ENCODE data around the gene TSSK6. TPM values are rescaled to one million over a fixed set of nuclear protein-coding genes. Genes with fewer than 3 reads are reported as not detected.

The TSSK6 gene
- polyA plus RNA-seq, 1 experiment, result 1.7 TPM

DNA sequence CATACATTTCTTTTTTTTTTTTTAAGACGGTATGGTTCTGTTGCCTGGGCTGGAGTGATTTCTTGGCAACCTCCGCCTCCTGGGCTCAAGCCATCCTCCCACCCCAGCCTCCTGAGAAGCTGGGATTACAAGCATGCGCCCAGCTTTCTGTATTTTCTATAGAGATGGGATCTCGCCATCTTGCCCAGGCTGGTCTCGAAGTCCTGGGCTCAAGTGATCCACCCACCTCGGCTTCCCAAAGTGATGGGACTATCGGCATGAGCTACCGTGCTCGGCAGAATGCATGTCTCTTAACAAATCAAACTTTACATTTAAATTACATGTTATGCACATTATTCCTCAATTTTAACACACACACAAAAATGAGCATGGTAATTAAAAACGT lies 1.9 kb upstream of the TSSK6 start:
- peaks cover 10% of the 10 kb centered on the region; the same call in 1 of the 2 replicates for H3K36me3 ChIP-seq (ENCODE audit: control insufficient read depth, insufficient read depth, low read length)
- H3K4me3 ChIP-seq (ENCODE audit: low read depth, low read length), result no peak overlapping the region; the same call in 1 of the 2 replicates
- TF ChIP-seq, protein P1, sequence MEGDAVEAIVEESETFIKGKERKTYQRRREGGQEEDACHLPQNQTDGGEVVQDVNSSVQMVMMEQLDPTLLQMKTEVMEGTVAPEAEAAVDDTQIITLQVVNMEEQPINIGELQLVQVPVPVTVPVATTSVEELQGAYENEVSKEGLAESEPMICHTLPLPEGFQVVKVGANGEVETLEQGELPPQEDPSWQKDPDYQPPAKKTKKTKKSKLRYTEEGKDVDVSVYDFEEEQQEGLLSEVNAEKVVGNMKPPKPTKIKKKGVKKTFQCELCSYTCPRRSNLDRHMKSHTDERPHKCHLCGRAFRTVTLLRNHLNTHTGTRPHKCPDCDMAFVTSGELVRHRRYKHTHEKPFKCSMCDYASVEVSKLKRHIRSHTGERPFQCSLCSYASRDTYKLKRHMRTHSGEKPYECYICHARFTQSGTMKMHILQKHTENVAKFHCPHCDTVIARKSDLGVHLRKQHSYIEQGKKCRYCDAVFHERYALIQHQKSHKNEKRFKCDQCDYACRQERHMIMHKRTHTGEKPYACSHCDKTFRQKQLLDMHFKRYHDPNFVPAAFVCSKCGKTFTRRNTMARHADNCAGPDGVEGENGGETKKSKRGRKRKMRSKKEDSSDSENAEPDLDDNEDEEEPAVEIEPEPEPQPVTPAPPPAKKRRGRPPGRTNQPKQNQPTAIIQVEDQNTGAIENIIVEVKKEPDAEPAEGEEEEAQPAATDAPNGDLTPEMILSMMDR (IDR thresholded peaks at IDR 0.05; ENCODE audit: insufficient read depth, low read depth, low read length), result no peak
- no peak for DNase-seq (ENCODE audit: low read depth)
- POLR2A ChIA-PET, result no interaction called here
- H3K27me3 ChIP-seq (ENCODE audit: control insufficient read depth, insufficient read depth, low read length), result no peaks in the 10 kb centered on the region
- CTCF ChIA-PET, result interaction anchor here (1.0 to 1.4 kb wide), 2 partner anchors 15 to 28 kb away, joined by 3 to 4 read pairs; no protein-coding TSS in a partner anchor

DNA sequence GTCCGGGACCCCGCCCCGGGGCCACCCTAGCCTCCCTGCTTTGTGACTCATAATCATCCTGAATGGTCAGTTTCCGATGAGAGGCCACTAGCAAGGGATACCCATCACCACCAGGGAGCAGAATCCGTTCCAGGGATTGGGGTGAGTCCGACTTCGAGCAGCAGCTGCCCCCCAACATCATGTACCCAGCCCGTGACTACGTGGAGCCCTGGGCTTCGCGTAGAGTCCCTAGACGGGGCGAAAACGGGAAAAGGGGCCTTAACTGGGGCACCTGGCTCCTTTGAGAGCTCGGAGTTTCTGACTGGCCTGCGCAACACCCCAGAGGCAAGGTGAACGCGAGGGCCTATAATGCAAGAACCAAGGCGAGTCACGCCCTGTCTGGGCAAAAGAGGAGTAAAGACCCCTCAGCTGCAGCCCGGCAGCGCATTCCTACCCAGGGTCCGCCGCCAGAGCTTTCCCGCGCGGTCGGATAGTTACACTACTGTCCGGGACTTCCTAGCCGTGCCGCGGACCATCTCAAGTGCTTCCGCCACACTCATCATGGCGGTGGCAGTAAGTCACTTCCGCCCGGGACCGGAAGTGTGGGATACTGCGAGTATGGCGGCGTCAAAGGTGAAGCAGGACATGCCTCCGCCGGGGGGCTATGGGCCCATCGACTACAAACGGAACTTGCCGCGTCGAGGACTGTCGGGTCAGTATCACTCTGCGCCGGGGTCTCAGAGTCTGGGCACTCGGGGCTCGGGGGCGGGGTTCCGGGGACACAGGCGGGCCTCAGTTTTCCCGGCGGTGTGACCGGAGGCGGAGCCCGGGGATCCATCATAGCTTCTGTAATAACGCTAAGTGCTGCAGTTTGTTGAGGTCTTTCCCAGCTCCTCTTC lies 533 bp upstream of the TSSK6 start, which contains the start of gene NDUFA13:
TSS of gene NDUFA13 (plus strand) at position 584 of the 878 bp plus-strand sequence. CDS start at position 598, 14 bp downstream.
- Histone ChIP-seq H3K36me3 (ENCODE audit: control insufficient read depth, insufficient read depth, low read length) (peaks cover 10% of the 10 kb centered on the region; the same call in 1 of the 2 replicates), H3K4me3 (ENCODE audit: low read depth, low read length) (peak within 1 kb of the TSS; percentile 58), H3K27me3 (ENCODE audit: control insufficient read depth, insufficient read depth, low read length) (no peaks in the 10 kb centered on the region)
- ChIA-PET POLR2A (no interaction called here), CTCF (interaction anchor here (0.6 to 1.7 kb wide), 6 partner anchors 16 to 128 kb away, joined by 3 to 8 read pairs (median 3); partner anchors contain the start of gene GMIP)
- TF ChIP-seq, protein P1 (IDR thresholded peaks at IDR 0.05; ENCODE audit: insufficient read depth, low read depth, low read length), result 0 out of 2 replicates have a peak, but pooled peaks have one; percentile 23
- DNase-seq (ENCODE audit: low read depth), result peak; percentile 47

GRCh38 chr19:19514215-19514657 lies 1.1 kb downstream of the TSSK6 start:
- TF ChIP-seq, protein P1 (IDR thresholded peaks at IDR 0.05; ENCODE audit: insufficient read depth, low read depth, low read length), result no peak
- ChIA-PET POLR2A (no interaction called here), CTCF (interaction anchor here (1.3 kb wide), 1 partner anchor 154 kb away, joined by 4 read pairs; no protein-coding TSS in a partner anchor)
- no peak overlapping the region for H3K4me3 ChIP-seq (ENCODE audit: low read depth, low read length)
- H3K36me3 ChIP-seq (ENCODE audit: control insufficient read depth, insufficient read depth, low read length), result peaks cover 2% of the 10 kb centered on the region; the same call in 1 of the 2 replicates
- DNase-seq (ENCODE audit: low read depth), result no peak
- H3K27me3 ChIP-seq (ENCODE audit: control insufficient read depth, insufficient read depth, low read length), result no peaks in the 10 kb centered on the region

DNA sequence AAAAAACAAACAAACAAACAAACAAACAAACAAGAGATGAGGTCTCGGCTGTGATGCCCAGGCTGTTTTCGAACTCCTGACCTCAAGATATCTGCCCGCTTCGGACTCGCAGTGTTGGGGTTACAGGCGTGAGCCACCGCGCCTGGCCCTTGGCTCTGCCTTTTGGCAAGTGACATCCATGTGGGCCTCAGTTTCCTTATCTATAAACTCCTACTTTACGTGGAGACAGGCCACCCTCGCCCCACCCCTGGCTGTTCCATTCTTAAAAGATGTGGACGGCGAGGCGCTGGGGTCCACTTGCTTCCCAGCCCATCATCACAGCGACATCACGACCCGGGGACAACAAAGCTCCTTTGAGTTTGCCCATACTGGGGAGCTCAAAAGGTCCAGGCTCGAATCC lies 1.7 kb downstream of the TSSK6 start:
- ChIA-PET CTCF (interaction anchor here (1.3 kb wide), 1 partner anchor 153 kb away, joined by 4 read pairs; no protein-coding TSS in a partner anchor), POLR2A (no interaction called here)
- no peaks in the 10 kb centered on the region for H3K27me3 ChIP-seq (ENCODE audit: control insufficient read depth, insufficient read depth, low read length)
- TF ChIP-seq, protein P1 (IDR thresholded peaks at IDR 0.05; ENCODE audit: insufficient read depth, low read depth, low read length), result no peak
- H3K4me3 ChIP-seq (ENCODE audit: low read depth, low read length), result no peak overlapping the region
- no peaks in the 10 kb centered on the region for H3K36me3 ChIP-seq (ENCODE audit: control insufficient read depth, insufficient read depth, low read length)
- no peak for DNase-seq (ENCODE audit: low read depth)

DNA sequence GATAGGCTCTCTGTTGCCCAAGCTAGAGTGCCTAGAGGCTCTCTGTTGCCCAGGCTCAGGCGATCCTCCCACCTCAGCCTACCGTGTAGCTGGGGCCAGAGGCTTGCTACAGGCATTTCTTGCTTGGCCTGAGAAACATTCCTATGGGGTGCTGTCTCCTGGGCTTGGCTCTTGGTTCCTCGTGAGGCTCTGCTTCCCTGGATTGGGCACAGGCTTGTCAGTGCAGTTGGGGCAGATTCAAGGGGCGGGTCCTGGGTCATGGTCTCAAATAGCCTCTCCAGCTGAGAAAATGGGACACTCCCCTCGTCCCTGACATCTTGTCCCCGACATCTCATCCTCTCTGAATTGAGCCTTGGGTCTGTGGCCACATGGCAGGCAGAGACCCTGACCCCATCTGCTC lies 4.9 kb downstream of the TSSK6 start:
- peaks cover 9% of the 10 kb centered on the region for H3K36me3 ChIP-seq (ENCODE audit: control insufficient read depth, insufficient read depth, low read length)
- TF ChIP-seq, protein P1 (IDR thresholded peaks at IDR 0.05; ENCODE audit: insufficient read depth, low read depth, low read length), result no peak
- CTCF ChIA-PET, result interaction anchor here (0.6 to 6.2 kb wide), 3 partner anchors 20 to 85 kb away, joined by 3 to 29 read pairs (median 3); no protein-coding TSS in a partner anchor
- H3K4me3 ChIP-seq (ENCODE audit: low read depth, low read length), result no peak overlapping the region
- POLR2A ChIA-PET, result no interaction called here
- no peaks in the 10 kb centered on the region for H3K27me3 ChIP-seq (ENCODE audit: control insufficient read depth, insufficient read depth, low read length)
- DNase-seq (ENCODE audit: low read depth), result no peak
